HCT116 (cell line): ENCODE measurements around the gene C15orf40. TPM values are rescaled to one million over a fixed set of nuclear protein-coding genes. Genes with fewer than 3 reads are reported as not detected.

Experiments used
- ATAC-seq: fragments of 200-7000 bp; cut with Tn5 transposase; 2 replicates; pipeline ENCODE4 v1.9.1; 2020; ENCODE audit warnings: mild to moderate bottlenecking, moderate library complexity
- BruUV-seq: library from RNA; stranded (reverse); fragments of 400-500 nt; replicated peaks from 2 replicates; lab custom pipeline; 2021; lab: Mats Ljungman, UMichigan
- CTCF ChIA-PET: fragments of 300-600 bp; sonication (Branson Sonifier 250); formaldehyde crosslinking; loops from one replicate; lab custom pipeline; 2021; ENCODE audit warnings: antibody characterized with exemption; lab: Charles Lee
- POLR2A ChIA-PET: fragments of 300-600, 350-600 bp; sonication (Branson Sonifier 250); formaldehyde crosslinking; loops from one replicate; lab custom pipeline; 2021; ENCODE audit warnings: antibody characterized with exemption; lab: Charles Lee
- RAD21 ChIA-PET, 2 experiments: fragments of 300-600 bp; sonication (Branson Sonifier 250); formaldehyde crosslinking; loops; one replicate each; lab custom pipeline; 2023; ENCODE audit warnings: low total read pairs in 2 of 2; ENCODE audit not compliant: uncharacterized antibody in 2 of 2, unreplicated experiment in 2 of 2, low non-redundant PET in 1 of 2; lab: Charles Lee
- DNase-seq: peaks from one replicate; pipeline ENCODE4 v3.0.0-alpha.2; 2010; ENCODE audit warnings: low read depth, low spot score
- H2AFZ ChIP-seq: fragments of 200-600 bp; shearing (Covaris generic), sonication (generic); 2 replicates; pipeline ENCODE4 v1.6.1; 2017; ENCODE audit warnings: low read depth, mixed run types, mixed read lengths, antibody characterized with exemption, low read length; ENCODE audit not compliant: poor library complexity, severe bottlenecking
- H3K27ac ChIP-seq: 2 replicates; pipeline ENCODE4 v1.5.1; 2012; ENCODE audit warnings: low read depth, low read length
- H3K27me3 ChIP-seq: fragments of 200-600 bp; sonication (generic); 2 replicates; pipeline ENCODE4 v1.6.1; 2016; ENCODE audit warnings: mixed run types, low read length, mixed read lengths; ENCODE audit not compliant: insufficient read depth
- H3K36me3 ChIP-seq, 2 experiments: fragments of 200-500 bp in 1 of 2; fragments of 200-600 bp in 1 of 2; sonication (Bioruptor generic) in 1 of 2; sonication (generic) in 1 of 2; 2 replicates each; pipeline versions ENCODE4 v1.5.1 to v1.6.1; 2014 to 2016; ENCODE audit warnings: low read length in 2 of 2, inconsistent platforms in 1 of 2, mixed read lengths in 1 of 2, mixed run types in 1 of 2; ENCODE audit not compliant: insufficient read depth in 2 of 2, control insufficient read depth in 1 of 2
- H3K4me1 ChIP-seq, 2 experiments: fragments of 200-600 bp in 1 of 2; sonication (generic) in 1 of 2; 2 replicates each; pipeline versions ENCODE4 v1.5.1 to v1.6.1; 2012 to 2017; ENCODE audit warnings: low read length in 2 of 2, inconsistent platforms in 1 of 2, mild to moderate bottlenecking in 1 of 2, mixed read lengths in 1 of 2, mixed run types in 1 of 2, moderate library complexity in 1 of 2; ENCODE audit not compliant: insufficient read depth in 2 of 2, control insufficient read depth in 1 of 2
- H3K4me2 ChIP-seq: fragments of 200-600 bp; sonication (generic); 2 replicates; pipeline ENCODE4 v1.6.1; 2017; ENCODE audit warnings: mixed run types, low read length, mixed read lengths
- H3K4me3 ChIP-seq, 2 experiments: fragments of 200-600 bp in 1 of 2; sonication (generic) in 1 of 2; replicated peaks in 1 of 2; 2 replicates each; pipeline ENCODE4 v1.5.1; 2011 to 2016; ENCODE audit warnings: low read length in 2 of 2, control low read depth in 1 of 2, low read depth in 1 of 2, mild to moderate bottlenecking in 1 of 2, mixed read lengths in 1 of 2, mixed run types in 1 of 2
- H3K79me2 ChIP-seq: fragments of 200-600 bp; sonication (generic); 2 replicates; pipeline ENCODE4 v1.6.1; 2017; ENCODE audit warnings: mild to moderate bottlenecking, mixed run types, low read length, moderate library complexity, mixed read lengths; ENCODE audit not compliant: insufficient read depth
- H3K9ac ChIP-seq: fragments of 200-600 bp; sonication (generic); 2 replicates; pipeline ENCODE4 v1.6.1; 2016; ENCODE audit warnings: low read length, mixed read lengths
- H3K9me2 ChIP-seq: fragments of 200-600 bp; sonication (generic), shearing (Covaris generic); 2 replicates; pipeline ENCODE4 v1.6.1; 2017; ENCODE audit warnings: mixed run types, mild to moderate bottlenecking, moderate library complexity; ENCODE audit not compliant: insufficient read depth
- H3K9me3 ChIP-seq, 2 experiments: fragments of 200-500 bp in 1 of 2; fragments of 200-600 bp in 1 of 2; sonication (Bioruptor generic) in 1 of 2; sonication (generic) in 1 of 2; 2 replicates each; pipeline ENCODE4 v1.6.1; 2014 to 2017; ENCODE audit warnings: low read length in 2 of 2, mixed read lengths in 2 of 2, inconsistent platforms in 1 of 2, low read depth in 1 of 2, mild to moderate bottlenecking in 1 of 2, mixed run types in 1 of 2, moderate library complexity in 1 of 2; ENCODE audit not compliant: control insufficient read depth in 1 of 2, insufficient read depth in 1 of 2
- H4K20me1 ChIP-seq: fragments of 200-600 bp; sonication (generic), shearing (Covaris generic); 2 replicates; pipeline ENCODE4 v1.6.1; 2017; ENCODE audit warnings: mixed run types, mild to moderate bottlenecking, moderate library complexity; ENCODE audit not compliant: insufficient read depth
- CTCF ChIP-seq, 3 experiments: fragments of 200-600 bp in 1 of 3; sonication (generic) in 1 of 3; IDR thresholded peaks in 2 of 3; conservative IDR thresholded peaks in 1 of 3; 2 replicates each; pipeline ENCODE4 v1.5.1; 2012 to 2017; ENCODE audit warnings: low read depth in 2 of 3, low read length in 2 of 3, antibody characterized with exemption in 1 of 3, borderline replicate concordance in 1 of 3, control low read depth in 1 of 3, mild to moderate bottlenecking in 1 of 3, mixed read lengths in 1 of 3, mixed run types in 1 of 3, moderate library complexity in 1 of 3; ENCODE audit not compliant: insufficient read depth in 1 of 3
- EZH2phosphoT487 ChIP-seq: fragments of 200-600 bp; IDR thresholded peaks from 2 replicates; pipeline ENCODE4 v1.6.1; 2018; ENCODE audit warnings: antibody characterized with exemption, borderline replicate concordance
- POLR2A ChIP-seq: IDR thresholded peaks from 2 replicates; pipeline ENCODE4 v1.7.0; 2011; ENCODE audit warnings: borderline replicate concordance; ENCODE audit not compliant: insufficient read depth, insufficient read length; ENCODE audit errors: extremely low read depth
- RAD21 ChIP-seq: IDR thresholded peaks from 2 replicates; pipeline ENCODE4 v1.6.1; 2012; ENCODE audit warnings: low read depth, mild to moderate bottlenecking
- SIN3A ChIP-seq: IDR thresholded peaks from 2 replicates; pipeline ENCODE4 v1.6.1; 2012; ENCODE audit warnings: low read depth
- SP1 ChIP-seq: IDR thresholded peaks from 2 replicates; pipeline ENCODE4 v1.6.1; 2012; ENCODE audit warnings: low read depth
- intact Hi-C: fragments of 100-400 bp; cut with micrococcal nuclease; formaldehyde crosslinking; loops from 2 replicates; pipeline ENCODE4 v1.10.0; 2022
- total RNA-seq: library from RNA; stranded (reverse); gene quantifications from one replicate; pipeline ENCODE4 v1.2.1, GENCODE V29; 2021; ENCODE audit not compliant: unreplicated experiment
- TF ChIP-seq, protein P1 (sequence below): IDR thresholded peaks from 2 replicates; pipeline ENCODE4 v1.6.1; 2012

The C15orf40 gene
- total RNA-seq, 1 experiment from 2014 or later, result 26.0 TPM

DNA sequence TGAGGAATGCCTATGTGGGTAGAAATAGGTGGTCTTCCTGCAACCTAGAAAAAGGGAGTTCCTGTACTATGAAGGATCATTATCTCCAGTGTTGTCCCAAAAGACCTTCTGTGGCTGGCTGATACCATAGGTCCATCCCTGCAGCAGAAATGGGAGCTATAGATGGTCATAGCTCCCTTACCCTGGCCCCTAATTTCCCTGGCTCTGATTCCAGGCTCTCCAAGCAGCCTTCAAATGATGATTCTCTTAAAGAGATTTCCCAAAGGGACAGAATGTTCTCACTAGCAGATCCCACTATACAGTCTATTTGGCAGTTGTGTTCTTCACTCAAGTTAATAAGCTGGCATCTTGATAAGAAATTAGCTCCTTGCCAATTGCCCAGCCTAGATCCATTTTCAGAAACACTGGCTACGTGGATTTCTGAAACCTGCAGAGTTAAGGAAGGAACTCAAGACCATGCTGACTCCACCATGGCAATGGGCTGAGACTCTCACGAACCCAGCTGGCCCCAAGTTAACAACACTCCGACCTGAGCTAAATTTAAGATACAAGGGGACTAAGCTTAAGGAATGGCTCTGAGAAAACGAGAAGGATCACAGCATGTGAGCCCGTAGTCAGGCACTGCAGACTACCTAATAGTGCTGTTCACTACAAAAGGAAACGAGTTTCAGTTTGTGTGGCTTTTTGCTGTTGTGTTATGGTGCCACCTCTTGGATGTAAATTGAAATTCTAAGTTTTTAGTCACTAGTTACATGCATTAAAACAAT is 11.4 kb downstream of the C15orf40 start:
- Histone ChIP-seq H3K4me1 (peaks cover 0 to 3% of the 10 kb centered on the region in 2 experiments; a peak in 1 of 4 replicates), H2AFZ (no peak overlapping the region), H3K9ac (no peak overlapping the region), H3K4me3 (no peak overlapping the region), H3K27ac (no peak overlapping the region), H3K9me3 (no peaks in the 10 kb centered on the region), H3K4me2 (peak overlapping the region; percentile 13; the same call in 1 of the 2 replicates), H3K9me2 (no peaks in the 10 kb centered on the region), H4K20me1 (no peaks in the 10 kb centered on the region), H3K36me3 (peaks cover 0 to 6% of the 10 kb centered on the region in 2 experiments; a peak in 2 of 4 replicates), H3K79me2 (no peaks in the 10 kb centered on the region), H3K27me3 (no peaks in the 10 kb centered on the region)
- ChIA-PET CTCF (interaction anchor here (1.0 to 1.8 kb wide), 4 partner anchors 11 to 469 kb away, joined by 3 to 10 read pairs (median 6); partner anchors contain the start of gene C15orf40), RAD21 (no interaction called here), POLR2A (no interaction called here)
- intact Hi-C loops, result loop anchor here (2.0 to 10.0 kb wide), 2 partner anchors 151 to 465 kb away; no protein-coding TSS in a partner anchor
- ATAC-seq (peak; percentile 79), DNase-seq (no peak)
- TF ChIP-seq, protein P1, sequence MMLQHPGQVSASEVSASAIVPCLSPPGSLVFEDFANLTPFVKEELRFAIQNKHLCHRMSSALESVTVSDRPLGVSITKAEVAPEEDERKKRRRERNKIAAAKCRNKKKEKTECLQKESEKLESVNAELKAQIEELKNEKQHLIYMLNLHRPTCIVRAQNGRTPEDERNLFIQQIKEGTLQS, result no peak
- TF ChIP-seq RAD21 (peak; percentile 87), EZH2phosphoT487 (no peak), SIN3A (no peak), POLR2A (no peak), CTCF (IDR thresholded peaks at IDR 0.05 in 2 of 3, conservative IDR thresholded peaks at IDR 0.05 in 1 of 3; ENCODE audit: borderline replicate concordance in 1 of 3, insufficient read depth in 1 of 3, low read depth in 2 of 3, low read length in 2 of 3) (peak; percentile 39 to 78 (median 64); a peak in 5 of 6 replicates), SP1 (no peak)
- no TSS peak for BruUV-seq
